LNCAP (cell line): ENCODE results near the gene RPL31.

ENCODE experiments used
- TF ChIP-seq, protein P1 (sequence below): fragments of 450-650 bp; IDR thresholded peaks from 2 replicates; pipeline ENCODE4 v1.5.1; 2017; ENCODE audit warnings: mild to moderate bottlenecking

RPL31 gene

DNA sequence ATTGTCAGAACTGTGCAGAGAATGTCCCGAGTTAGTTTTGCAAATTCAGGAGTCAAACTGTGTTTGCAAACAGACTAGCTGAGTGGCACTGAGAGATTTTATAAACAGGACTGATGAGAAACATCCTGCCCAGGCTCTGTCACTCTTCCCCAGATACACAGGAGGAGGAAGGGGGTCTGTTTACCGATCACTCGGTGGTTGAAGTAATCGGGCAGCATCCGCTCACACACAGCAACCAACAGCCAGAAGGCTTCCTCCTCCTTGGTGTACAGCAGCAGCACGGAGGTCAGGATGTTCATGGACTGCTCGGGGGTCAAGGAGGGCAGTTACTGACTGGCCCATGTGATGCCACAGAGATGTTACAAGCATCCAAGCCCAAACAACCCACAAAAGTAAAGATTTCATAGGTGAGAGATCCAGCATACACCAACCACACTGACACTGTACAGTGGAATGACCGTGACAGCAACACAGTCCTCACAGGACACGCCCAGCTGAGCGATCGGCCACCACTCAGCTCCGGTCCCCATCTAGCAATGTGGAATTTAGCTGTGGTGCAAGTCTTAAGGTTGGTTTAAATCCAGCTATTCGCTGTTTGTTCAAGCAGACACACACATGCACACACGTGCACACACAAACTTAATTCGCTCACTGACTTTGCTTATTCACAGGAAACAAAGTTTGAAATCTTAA lies 30.1 kb downstream of the RPL31 start:
- TF ChIP-seq, protein P1, sequence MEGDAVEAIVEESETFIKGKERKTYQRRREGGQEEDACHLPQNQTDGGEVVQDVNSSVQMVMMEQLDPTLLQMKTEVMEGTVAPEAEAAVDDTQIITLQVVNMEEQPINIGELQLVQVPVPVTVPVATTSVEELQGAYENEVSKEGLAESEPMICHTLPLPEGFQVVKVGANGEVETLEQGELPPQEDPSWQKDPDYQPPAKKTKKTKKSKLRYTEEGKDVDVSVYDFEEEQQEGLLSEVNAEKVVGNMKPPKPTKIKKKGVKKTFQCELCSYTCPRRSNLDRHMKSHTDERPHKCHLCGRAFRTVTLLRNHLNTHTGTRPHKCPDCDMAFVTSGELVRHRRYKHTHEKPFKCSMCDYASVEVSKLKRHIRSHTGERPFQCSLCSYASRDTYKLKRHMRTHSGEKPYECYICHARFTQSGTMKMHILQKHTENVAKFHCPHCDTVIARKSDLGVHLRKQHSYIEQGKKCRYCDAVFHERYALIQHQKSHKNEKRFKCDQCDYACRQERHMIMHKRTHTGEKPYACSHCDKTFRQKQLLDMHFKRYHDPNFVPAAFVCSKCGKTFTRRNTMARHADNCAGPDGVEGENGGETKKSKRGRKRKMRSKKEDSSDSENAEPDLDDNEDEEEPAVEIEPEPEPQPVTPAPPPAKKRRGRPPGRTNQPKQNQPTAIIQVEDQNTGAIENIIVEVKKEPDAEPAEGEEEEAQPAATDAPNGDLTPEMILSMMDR: no peak

DNA sequence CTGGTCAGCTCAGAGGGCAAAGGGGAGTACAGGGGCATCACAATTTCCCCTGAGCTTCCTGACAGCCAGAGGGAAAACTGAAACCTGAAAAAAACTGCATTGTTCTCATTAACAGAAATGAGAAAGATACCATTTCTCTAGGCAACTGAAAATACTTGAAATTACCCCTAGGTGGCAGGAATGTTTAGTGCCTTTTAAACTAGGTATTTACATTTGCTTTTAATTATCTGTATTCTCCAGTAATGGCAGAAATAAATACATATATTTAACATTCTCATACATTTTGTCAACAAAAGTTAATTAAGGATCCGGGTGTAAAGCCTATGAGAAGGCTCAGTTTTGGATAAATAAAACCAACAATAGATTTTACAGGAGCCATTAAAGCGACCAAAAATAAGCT lies 34.5 kb downstream of the RPL31 start:
- TF ChIP-seq, protein P1: peak; percentile 58

DNA sequence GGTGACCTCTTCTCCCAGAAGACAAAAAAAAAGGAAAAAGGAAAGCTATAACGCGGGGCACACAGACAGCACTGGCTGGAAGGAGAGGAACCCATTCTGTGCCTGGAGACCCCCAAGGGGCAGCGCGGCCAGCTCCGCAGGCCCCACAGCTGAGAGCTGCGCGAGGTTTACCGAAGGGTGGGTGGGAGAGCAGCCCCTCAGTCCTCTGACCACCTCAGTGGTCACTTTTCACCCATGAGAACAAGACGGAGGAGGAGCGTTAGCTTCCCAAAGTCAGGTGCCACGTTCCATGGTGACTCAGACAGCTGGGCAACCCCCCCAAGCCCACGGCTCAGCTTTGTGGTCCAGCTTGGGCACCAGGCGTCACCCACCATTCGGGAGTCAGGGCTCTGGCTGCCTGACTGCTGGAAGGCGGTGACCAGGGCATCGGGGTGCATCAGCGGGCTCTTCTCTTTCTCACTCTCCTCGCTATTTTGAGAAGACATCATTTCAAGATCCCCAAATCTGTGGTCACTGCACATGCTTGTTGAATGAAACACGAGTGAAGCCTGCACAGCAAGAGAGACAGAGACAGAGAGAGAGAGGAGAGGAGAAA lies 35.2 kb downstream of the RPL31 start:
- TF ChIP-seq, protein P1: no peak

DNA sequence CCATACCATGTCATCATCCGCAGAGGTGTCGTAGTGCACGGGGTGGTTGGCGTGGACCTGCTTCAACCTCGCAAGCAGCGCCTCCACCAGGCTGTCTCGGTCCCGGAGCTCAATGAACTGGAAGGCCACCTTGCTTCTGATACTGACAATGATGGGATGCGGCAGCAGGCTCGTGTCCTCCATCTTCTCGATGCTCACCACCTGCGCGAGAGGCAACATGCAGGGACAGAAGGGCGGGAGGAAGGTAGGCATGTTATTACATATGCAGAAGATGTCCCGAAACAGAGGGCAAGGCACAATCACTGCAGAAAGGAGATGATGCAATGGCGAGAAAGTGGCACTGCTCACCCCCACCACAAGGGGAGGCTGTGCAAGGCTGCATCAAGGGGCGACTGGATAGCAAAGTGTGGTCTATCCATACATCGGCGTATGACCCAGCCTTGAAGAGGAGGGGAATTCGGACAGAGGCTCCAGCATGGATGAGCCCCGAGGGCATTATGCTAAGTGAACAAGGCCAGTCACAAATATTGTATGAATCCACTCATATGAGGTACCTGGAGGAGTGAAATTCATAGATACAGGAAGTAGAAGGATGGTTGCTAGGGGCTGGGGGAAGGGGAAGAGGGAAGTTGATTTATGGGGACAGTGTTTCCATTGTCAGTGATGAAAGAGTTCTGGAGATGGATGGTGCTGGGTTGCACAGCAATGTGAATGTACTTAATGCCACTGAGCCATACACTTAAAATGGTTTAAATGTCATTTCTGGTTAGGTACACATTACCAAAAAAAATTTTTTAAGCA lies 36.6 kb downstream of the RPL31 start:
- TF ChIP-seq, protein P1: peak; percentile 38; the same call in 1 of the 2 replicates

DNA sequence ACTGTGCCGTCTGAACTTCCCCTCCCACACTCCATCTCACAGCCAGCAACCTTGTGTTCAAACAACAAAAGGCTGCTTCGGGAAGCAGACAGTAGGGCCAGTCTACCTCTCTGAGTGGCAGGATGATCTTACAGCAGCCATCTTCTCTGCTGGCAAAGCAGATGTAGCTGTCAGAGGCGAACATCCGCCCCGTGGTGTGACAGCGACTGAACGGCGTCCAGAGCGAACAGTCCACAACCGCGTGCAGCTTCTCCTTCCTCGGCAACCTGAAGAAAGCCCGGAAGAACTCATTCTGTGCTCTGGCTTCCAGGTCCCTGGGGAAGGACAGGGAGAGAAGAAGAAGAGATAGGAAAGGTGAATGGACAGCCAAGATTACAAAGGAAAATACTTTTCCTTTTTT lies 38.0 kb downstream of the RPL31 start:
- TF ChIP-seq, protein P1: no peak

DNA sequence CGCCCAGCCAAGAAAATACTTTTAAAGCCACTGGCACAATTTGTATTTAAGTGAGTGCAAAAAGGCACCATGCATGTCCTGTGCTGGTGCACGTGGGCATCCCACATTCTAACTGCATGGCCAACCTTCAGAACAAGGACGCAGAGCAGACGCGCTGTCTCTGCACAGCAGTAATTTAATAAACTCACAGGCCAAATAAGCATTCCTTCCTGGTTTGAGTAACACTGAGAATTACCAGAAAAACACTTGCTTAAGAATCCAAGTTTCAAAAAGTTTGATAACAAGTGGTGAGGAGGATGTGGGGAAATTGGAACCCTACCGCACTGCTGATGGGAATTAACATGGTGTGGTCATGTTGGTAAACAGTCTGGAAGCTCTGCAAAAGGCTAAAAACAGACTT lies 38.7 kb downstream of the RPL31 start:
- TF ChIP-seq, protein P1: no peak

DNA sequence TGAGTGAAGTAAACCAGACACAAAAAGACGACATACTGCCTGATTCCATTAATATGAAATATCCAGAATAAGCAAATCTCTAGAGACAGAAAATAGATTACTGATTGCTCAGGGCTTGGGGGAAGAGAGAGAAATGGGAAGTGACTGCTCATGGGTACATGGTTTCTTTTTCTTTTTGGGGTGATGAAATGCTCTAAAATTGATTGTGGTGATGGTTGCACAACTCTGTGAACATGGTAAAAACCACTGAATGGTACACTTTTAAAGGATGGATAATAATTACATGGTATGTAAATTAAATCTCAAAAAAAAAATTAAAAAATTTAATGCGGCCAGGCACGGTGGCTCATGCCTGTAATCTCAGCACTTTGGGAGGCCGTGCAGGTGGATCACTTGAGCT lies 39.3 kb downstream of the RPL31 start:
- TF ChIP-seq, protein P1: no peak
